ENCODE results near the gene AUP1. TPM values are rescaled to one million over a fixed set of nuclear protein-coding genes. Genes with fewer than 3 reads are reported as not detected.

The AUP1 gene
- total RNA-seq, 2 donors from 2014 or later: 82.5 to 170 TPM

- Histone ChIP-seq H3K4me1 (peaks cover 58% of the 10 kb centered on the region), H3K36me3 (replicated peaks in 1 of 2; ENCODE audit: insufficient read depth in 1 of 2, low read depth in 2 of 2) (no peaks in the 10 kb centered on the region), H3K27ac (no peak overlapping the region), H3K27me3 (peaks cover 0 to 4% of the 10 kb centered on the region in 2 donors), H3K9me3 (no peaks in the 10 kb centered on the region), H3K4me3 (no peak overlapping the region)
- no peak for ATAC-seq
- TF ChIP-seq, protein P1, sequence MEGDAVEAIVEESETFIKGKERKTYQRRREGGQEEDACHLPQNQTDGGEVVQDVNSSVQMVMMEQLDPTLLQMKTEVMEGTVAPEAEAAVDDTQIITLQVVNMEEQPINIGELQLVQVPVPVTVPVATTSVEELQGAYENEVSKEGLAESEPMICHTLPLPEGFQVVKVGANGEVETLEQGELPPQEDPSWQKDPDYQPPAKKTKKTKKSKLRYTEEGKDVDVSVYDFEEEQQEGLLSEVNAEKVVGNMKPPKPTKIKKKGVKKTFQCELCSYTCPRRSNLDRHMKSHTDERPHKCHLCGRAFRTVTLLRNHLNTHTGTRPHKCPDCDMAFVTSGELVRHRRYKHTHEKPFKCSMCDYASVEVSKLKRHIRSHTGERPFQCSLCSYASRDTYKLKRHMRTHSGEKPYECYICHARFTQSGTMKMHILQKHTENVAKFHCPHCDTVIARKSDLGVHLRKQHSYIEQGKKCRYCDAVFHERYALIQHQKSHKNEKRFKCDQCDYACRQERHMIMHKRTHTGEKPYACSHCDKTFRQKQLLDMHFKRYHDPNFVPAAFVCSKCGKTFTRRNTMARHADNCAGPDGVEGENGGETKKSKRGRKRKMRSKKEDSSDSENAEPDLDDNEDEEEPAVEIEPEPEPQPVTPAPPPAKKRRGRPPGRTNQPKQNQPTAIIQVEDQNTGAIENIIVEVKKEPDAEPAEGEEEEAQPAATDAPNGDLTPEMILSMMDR (IDR thresholded peaks at IDR 0.05): no peak
- TF ChIP-seq POLR2A (IDR thresholded peaks at IDR 0.05): no peak
- no peak for DNase-seq
- WGBS, 2 donors: 91 to 95% methylated on average over 3 of the region's 3 CpGs
- intact Hi-C loops (cut with DNase I): no loop called here
These were observed 24.9 kb downstream of the AUP1 start for GRCh38 chr2:74504591-74504990.

GRCh38 chr2:74503506-74504475 lies 25.7 kb downstream of the AUP1 start:
- TF ChIP-seq, protein P1 (IDR thresholded peaks at IDR 0.05): no peak
- intact Hi-C loops (cut with DNase I): no loop called here
- ATAC-seq (no peak), DNase-seq (no peak)
- Histone ChIP-seq H3K9me3 (no peaks in the 10 kb centered on the region), H3K36me3 (replicated peaks in 1 of 2; ENCODE audit: insufficient read depth in 1 of 2, low read depth in 2 of 2) (no peaks in the 10 kb centered on the region), H3K27ac (peak overlapping the region; percentile 53 to 78 (median 72)), H3K4me3 (peak overlapping the region; percentile 43 to 74), H3K27me3 (peaks cover 0 to 5% of the 10 kb centered on the region in 2 donors), H3K4me1 (peaks cover 66% of the 10 kb centered on the region)
- 60 to 62% methylated on average over 33 to 45 of the region's 45 CpGs for WGBS, 2 donors

- peak; percentile 63 to 75 (median 70) for TF ChIP-seq POLR2A (IDR thresholded peaks at IDR 0.05)
- TF ChIP-seq, protein P1 (IDR thresholded peaks at IDR 0.05): peak in 1 of 7 experiments; percentile 11
- Histone ChIP-seq H3K27me3 (peaks cover 0 to 5% of the 10 kb centered on the region in 2 donors), H3K36me3 (replicated peaks in 1 of 2; ENCODE audit: insufficient read depth in 1 of 2, low read depth in 2 of 2) (no peaks in the 10 kb centered on the region), H3K4me1 (peaks cover 69% of the 10 kb centered on the region), H3K4me3 (peak overlapping the region; percentile 43 to 74), H3K27ac (peak overlapping the region; percentile 53 to 78 (median 72)), H3K9me3 (no peaks in the 10 kb centered on the region)
- intact Hi-C loops (cut with DNase I): no loop called here
- WGBS, 2 donors: 0 to 3% methylated on average over 5 to 66 of the region's 67 CpGs
- peak; percentile 22 for ATAC-seq
- DNase-seq: peak; percentile 67 to 87 (median 82)
These were observed 26.6 kb downstream of the AUP1 start for GRCh38 chr2:74502720-74503505.

DNA sequence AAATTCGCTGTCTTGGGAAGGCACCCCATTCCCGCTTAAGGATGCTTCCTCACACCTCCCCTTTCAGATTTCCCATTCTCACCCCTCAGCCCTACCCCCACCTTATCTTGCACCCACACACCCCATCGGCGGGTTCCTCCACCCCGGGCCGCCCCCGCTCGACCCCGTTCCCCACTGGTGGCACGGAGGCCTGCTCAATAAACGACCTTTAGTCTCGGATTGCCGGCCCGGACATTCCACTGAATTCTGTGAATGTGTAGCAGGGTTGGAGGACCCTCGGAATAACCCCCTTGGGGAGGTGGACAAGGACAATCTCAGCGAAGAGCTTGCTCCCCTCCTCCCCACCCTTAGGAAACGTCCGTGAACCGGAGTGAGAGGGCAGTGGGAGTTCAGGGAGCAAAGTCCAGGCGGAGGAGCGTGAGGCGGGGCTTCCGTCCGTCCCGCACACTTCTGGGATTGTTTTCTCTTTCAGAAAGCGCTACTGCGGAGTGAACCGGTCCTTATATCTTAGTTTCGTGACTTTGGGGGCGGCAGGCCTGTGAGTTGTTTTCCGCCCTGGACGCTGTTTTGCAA lies 27.3 kb downstream of the AUP1 start:
- intact Hi-C loops (cut with DNase I): no loop called here
- H3K9me3 ChIP-seq: no peaks in the 10 kb centered on the region
- peak overlapping the region; percentile 43 to 74 for H3K4me3 ChIP-seq
- H3K4me1 ChIP-seq: peaks cover 74% of the 10 kb centered on the region
- peaks cover 0 to 5% of the 10 kb centered on the region in 2 donors for H3K27me3 ChIP-seq
- ATAC-seq (peak; percentile 27), DNase-seq (peak; percentile 45 to 57 (median 52))
- H3K27ac ChIP-seq: peak overlapping the region; percentile 53 to 78 (median 72)
- 8 to 27% methylated on average over 16 to 32 of the region's 32 CpGs for WGBS, 2 donors
- TF ChIP-seq, protein P1 (IDR thresholded peaks at IDR 0.05): no peak
- no peak for TF ChIP-seq POLR2A (IDR thresholded peaks at IDR 0.05)
- no peaks in the 10 kb centered on the region for H3K36me3 ChIP-seq (replicated peaks in 1 of 2; ENCODE audit: insufficient read depth in 1 of 2, low read depth in 2 of 2)

Data from body of pancreas (tissue), 4 donors.